NCI-H1694 (cell line): ENCODE data around the gene LRRFIP1.
A peak's percentile ranks its signal among the peaks of the same experiment; 100 is the strongest.
"Not testable (repeated sequence)": the region's sequence is repeated elsewhere in the genome, so short reads cannot be mapped to it uniquely, and the experiment has no call there.

Experiments used
- DNase-seq: peaks from one replicate; lab custom pipeline; 2025; lab: John Stamatoyannopoulos, UW

Gene LRRFIP1

GRCh38 chr2:237627441-237628246, at the start of gene LRRFIP1:
Gene LRRFIP1 (plus strand): TSS chr2:237627587. CDS start chr2:237627645, 58 bp downstream.
- no peak for DNase-seq

- no peak for DNase-seq
Measured at GRCh38 chr2:237577956-237578870, 49.2 kb upstream of the LRRFIP1 start.

GRCh38 chr2:237581326-237581725, 46.1 kb upstream of the LRRFIP1 start:
- no peak for DNase-seq

GRCh38 chr2:237581751-237582746, 45.3 kb upstream of the LRRFIP1 start:
- DNase-seq = peak; percentile 23

- DNase-seq = no peak
Measured at GRCh38 chr2:237583385-237584295, 43.7 kb upstream of the LRRFIP1 start.

- DNase-seq = no peak
Measured at GRCh38 chr2:237585590-237586221, 41.7 kb upstream of the LRRFIP1 start.

- DNase-seq = no peak
Measured at GRCh38 chr2:237588044-237588696, 39.2 kb upstream of the LRRFIP1 start.

GRCh38 chr2:237590272-237591140, 36.9 kb upstream of the LRRFIP1 start, which contains the start of gene RAB17:
Gene RAB17 (minus strand): TSS chr2:237590734. CDS start chr2:237586154, 4,580 bp downstream.
- no peak for DNase-seq

- DNase-seq = no peak
Measured at GRCh38 chr2:237591141-237591881, 36.1 kb upstream of the LRRFIP1 start.

GRCh38 chr2:237592425-237592980, 34.9 kb upstream of the LRRFIP1 start:
- DNase-seq = no peak

GRCh38 chr2:237593036-237593435, 34.4 kb upstream of the LRRFIP1 start:
- no peak for DNase-seq

GRCh38 chr2:237593596-237594320, 33.6 kb upstream of the LRRFIP1 start:
- DNase-seq = peak; percentile 42

GRCh38 chr2:237594514-237594871, 32.9 kb upstream of the LRRFIP1 start:
- no peak for DNase-seq

- DNase-seq = not testable (repeated sequence)
Measured at GRCh38 chr2:237595829-237596519, 31.4 kb upstream of the LRRFIP1 start.

GRCh38 chr2:237596520-237597195, 30.7 kb upstream of the LRRFIP1 start:
- no peak for DNase-seq
